Measurements from ENCODE around the gene LHFPL2. TPM values are rescaled to one million over a fixed set of nuclear protein-coding genes. Genes with fewer than 3 reads are reported as not detected.

LHFPL2 gene
- total RNA-seq, 1 donor from 2014 or later: 47.6 TPM

- no peak for TF ChIP-seq CTCF (IDR thresholded peaks at IDR 0.05; ENCODE audit: unreplicated experiment)
- Mint-ChIP-seq H3K27ac (ENCODE audit: unreplicated experiment) (no peak overlapping the region), H3K4me3 (ENCODE audit: unreplicated experiment) (no peak overlapping the region), H3K9me3 (ENCODE audit: unreplicated experiment) (no peaks in the 10 kb centered on the region), H3K4me1 (ENCODE audit: unreplicated experiment) (peaks cover 12% of the 10 kb centered on the region), H3K27me3 (ENCODE audit: unreplicated experiment) (no peaks in the 10 kb centered on the region), H3K36me3 (ENCODE audit: low read depth, unreplicated experiment) (peaks cover 20% of the 10 kb centered on the region)
- no peak for DNase-seq (ENCODE audit: low spot score)
These were observed 100.6 kb downstream of the LHFPL2 start for GRCh38 chr5:78547731-78548615.

DNA sequence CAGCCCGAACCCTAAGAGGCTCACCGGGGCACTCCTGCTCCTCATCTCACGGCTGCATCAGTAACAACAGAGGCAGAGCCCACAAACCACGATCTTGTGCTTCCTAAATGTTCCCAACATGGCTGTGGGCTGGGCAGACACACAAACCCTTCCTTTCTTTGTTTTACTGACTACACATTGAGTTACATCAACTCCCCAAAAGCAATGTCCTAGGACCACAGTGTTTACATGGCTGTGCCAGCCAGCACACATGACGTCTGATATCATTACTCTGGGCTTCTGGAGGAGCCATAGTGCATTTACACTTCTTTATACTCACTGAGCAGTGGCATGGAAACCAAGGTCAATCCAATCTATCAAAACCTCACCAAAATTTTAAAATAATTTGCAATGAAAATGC is 101.4 kb downstream of the LHFPL2 start:
- no peak overlapping the region for H3K27ac Mint-ChIP-seq (ENCODE audit: unreplicated experiment)
- DNase-seq (ENCODE audit: low spot score): no peak
- H3K9me3 Mint-ChIP-seq (ENCODE audit: unreplicated experiment): no peaks in the 10 kb centered on the region
- H3K4me3 Mint-ChIP-seq (ENCODE audit: unreplicated experiment): no peak overlapping the region
- peaks cover 16% of the 10 kb centered on the region for H3K4me1 Mint-ChIP-seq (ENCODE audit: unreplicated experiment)
- no peak for TF ChIP-seq CTCF (IDR thresholded peaks at IDR 0.05; ENCODE audit: unreplicated experiment)
- H3K36me3 Mint-ChIP-seq (ENCODE audit: low read depth, unreplicated experiment): peaks cover 24% of the 10 kb centered on the region
- H3K27me3 Mint-ChIP-seq (ENCODE audit: unreplicated experiment): no peaks in the 10 kb centered on the region

DNA sequence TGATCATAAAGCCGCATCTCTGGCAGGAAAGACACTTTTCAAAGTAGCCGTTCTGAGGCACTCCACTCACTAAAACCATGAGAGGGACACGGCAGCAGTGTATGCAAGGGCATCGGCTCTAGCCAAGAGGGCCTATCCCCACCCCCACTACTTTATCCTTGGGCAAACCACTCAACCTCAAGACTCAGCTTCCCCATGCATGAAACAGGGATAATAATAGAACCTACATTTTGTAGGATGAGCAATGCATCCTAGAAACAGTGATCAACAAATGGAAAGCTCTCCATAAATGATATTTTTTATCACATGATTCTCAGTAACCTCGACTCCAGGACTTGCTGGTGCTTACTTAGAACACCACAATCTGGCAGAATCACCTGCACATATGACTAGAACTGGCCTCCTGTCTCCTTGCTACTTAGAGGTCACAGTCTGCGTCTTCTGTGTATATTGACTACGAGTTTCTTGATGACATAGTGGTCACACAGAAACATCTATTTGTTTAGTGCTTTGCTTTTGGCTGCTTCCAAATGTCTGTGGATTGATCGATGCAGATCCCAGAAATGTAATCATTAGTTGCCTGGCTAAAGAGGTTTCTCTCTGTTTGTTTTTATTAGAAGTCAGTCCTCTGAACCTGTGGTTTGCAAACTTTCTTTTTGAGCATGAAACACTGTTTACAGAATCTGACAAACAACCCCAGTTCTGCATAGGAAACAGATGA is 102.1 kb downstream of the LHFPL2 start:
- no peak overlapping the region for H3K27ac Mint-ChIP-seq (ENCODE audit: unreplicated experiment)
- peaks cover 24% of the 10 kb centered on the region for H3K36me3 Mint-ChIP-seq (ENCODE audit: low read depth, unreplicated experiment)
- no peak overlapping the region for H3K4me3 Mint-ChIP-seq (ENCODE audit: unreplicated experiment)
- H3K9me3 Mint-ChIP-seq (ENCODE audit: unreplicated experiment): no peaks in the 10 kb centered on the region
- H3K4me1 Mint-ChIP-seq (ENCODE audit: unreplicated experiment): peaks cover 18% of the 10 kb centered on the region
- no peak for DNase-seq (ENCODE audit: low spot score)
- H3K27me3 Mint-ChIP-seq (ENCODE audit: unreplicated experiment): no peaks in the 10 kb centered on the region
- no peak for TF ChIP-seq CTCF (IDR thresholded peaks at IDR 0.05; ENCODE audit: unreplicated experiment)

DNA sequence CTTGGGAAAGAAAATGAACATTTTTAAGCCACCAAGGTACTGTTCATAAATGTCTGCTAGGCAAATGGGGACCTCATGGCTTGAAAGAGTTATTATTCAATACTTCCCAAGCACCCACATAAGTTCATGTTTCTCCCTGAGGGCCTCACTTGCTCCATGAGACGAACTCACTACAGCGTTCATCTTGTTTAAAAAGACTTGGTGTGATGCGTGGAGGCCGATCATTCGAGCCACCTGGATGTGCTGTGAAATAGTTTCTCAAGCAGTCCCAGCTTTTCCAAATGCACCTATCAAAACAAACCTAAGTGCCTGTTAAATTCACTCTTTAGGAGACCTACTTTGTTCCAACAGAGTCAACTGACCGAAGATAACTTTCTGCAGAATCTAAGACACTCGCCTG is 103.2 kb downstream of the LHFPL2 start:
- H3K36me3 Mint-ChIP-seq (ENCODE audit: low read depth, unreplicated experiment): peaks cover 18% of the 10 kb centered on the region
- DNase-seq (ENCODE audit: low spot score): no peak
- H3K27ac Mint-ChIP-seq (ENCODE audit: unreplicated experiment): no peak overlapping the region
- no peaks in the 10 kb centered on the region for H3K27me3 Mint-ChIP-seq (ENCODE audit: unreplicated experiment)
- H3K9me3 Mint-ChIP-seq (ENCODE audit: unreplicated experiment): no peaks in the 10 kb centered on the region
- peaks cover 27% of the 10 kb centered on the region for H3K4me1 Mint-ChIP-seq (ENCODE audit: unreplicated experiment)
- no peak for TF ChIP-seq CTCF (IDR thresholded peaks at IDR 0.05; ENCODE audit: unreplicated experiment)
- H3K4me3 Mint-ChIP-seq (ENCODE audit: unreplicated experiment): no peak overlapping the region
